Peyer's patch (tissue), 4 donors: ENCODE measurements around the gene PCIF1. TPM values are rescaled to one million over a fixed set of nuclear protein-coding genes. Genes with fewer than 3 reads are reported as not detected.

Experiments
- DNase-seq, 3 donors: peaks; one replicate each; pipeline ENCODE4 v3.0.0-alpha.2; 2017 to 2019
- H3K27ac ChIP-seq, 4 donors: fragments of 200-600 bp; sonication (generic); one replicate each; pipeline ENCODE4 v1.5.1; 2016 to 2019
- H3K27me3 ChIP-seq, 2 donors: fragments of 200-600 bp; sonication (generic); one replicate each; pipeline ENCODE4 v1.5.1; 2019
- H3K36me3 ChIP-seq, 3 donors: fragments of 200-600 bp; sonication (generic); one replicate each; pipeline ENCODE4 v1.5.1; 2016 to 2019
- H3K4me1 ChIP-seq, 4 donors: fragments of 200-600 bp; sonication (generic); one replicate each; pipeline ENCODE4 v1.5.1; 2016 to 2019
- H3K4me3 ChIP-seq, 4 donors: fragments of 200-600 bp; sonication (generic); 1 replicate in 3 of 4; 2 replicates in 1 of 4; pipeline ENCODE4 v1.5.1; 2016 to 2019; ENCODE audit warnings: mild to moderate bottlenecking in 1 of 4
- H3K9me3 ChIP-seq, 4 donors: fragments of 200-600 bp; sonication (generic); one replicate each; pipeline ENCODE4 v1.5.1; 2016 to 2019; ENCODE audit warnings: mild to moderate bottlenecking in 1 of 4
- CTCF ChIP-seq, 6 experiments: fragments of 450-650 bp in 4 of 6; fragments of 200-600 bp in 2 of 6; sonication (generic) in 1 of 6; IDR thresholded peaks; one replicate each; pipeline ENCODE4 v1.5.1; 2017 to 2019; ENCODE audit warnings: antibody characterized with exemption in 6 of 6, mild to moderate bottlenecking in 3 of 6, moderate library complexity in 1 of 6
- POLR2A ChIP-seq, 2 donors: fragments of 450-650 bp; IDR thresholded peaks; one replicate each; pipeline ENCODE4 v1.5.1; 2017; ENCODE audit warnings: antibody characterized with exemption in 2 of 2, mild to moderate bottlenecking in 2 of 2, moderate library complexity in 2 of 2
- total RNA-seq, 4 donors: library from RNA; depleted of rRNA; stranded (reverse); fragments of >200 nt; gene quantifications; one replicate each; pipeline ENCODE4 v1.1.0, GENCODE V29; 2016

PCIF1 gene
- total RNA-seq, 4 donors from 2014 or later: 25.0 to 53.2 (median 44.9) TPM

DNA sequence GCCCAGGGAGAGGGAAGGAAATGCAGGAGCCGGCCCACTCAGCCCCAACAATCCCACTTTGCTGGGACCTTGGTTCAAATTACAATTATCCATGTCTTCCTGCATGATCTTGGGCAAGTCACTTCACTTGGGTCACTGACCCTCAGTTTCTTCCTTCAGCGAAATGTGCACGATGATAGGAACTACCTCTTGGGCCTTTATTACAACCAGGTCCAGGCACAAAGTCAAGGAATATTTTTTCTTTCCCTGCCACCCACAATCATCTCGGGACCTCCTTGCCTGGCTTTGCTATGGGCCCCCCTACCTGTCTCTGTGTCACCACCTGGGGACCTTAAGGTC, 22.2 kb upstream of the PCIF1 start:
- DNase-seq: no peak
- TF ChIP-seq CTCF (IDR thresholded peaks at IDR 0.05) (no peak), POLR2A (IDR thresholded peaks at IDR 0.05) (no peak)
- Histone ChIP-seq H3K9me3 (no peaks in the 10 kb centered on the region), H3K27me3 (no peaks in the 10 kb centered on the region), H3K27ac (peak overlapping the region in 3 of 4 donors; percentile 67 to 81 (median 80)), H3K4me1 (peaks cover 0 to 20% (median 13%) of the 10 kb centered on the region in 4 donors), H3K36me3 (no peaks in the 10 kb centered on the region), H3K4me3 (peak overlapping the region; percentile 38 to 56 (median 48))

GRCh38 chr20:45913116-45913515, 21.4 kb upstream of the PCIF1 start:
- H3K4me3 ChIP-seq: no peak overlapping the region
- no peaks in the 10 kb centered on the region for H3K36me3 ChIP-seq
- H3K9me3 ChIP-seq: no peaks in the 10 kb centered on the region
- no peak for DNase-seq
- H3K27ac ChIP-seq: no peak overlapping the region
- peaks cover 0 to 26% (median 13%) of the 10 kb centered on the region in 4 donors for H3K4me1 ChIP-seq
- TF ChIP-seq POLR2A (IDR thresholded peaks at IDR 0.05): no peak
- no peak for TF ChIP-seq CTCF (IDR thresholded peaks at IDR 0.05)
- no peaks in the 10 kb centered on the region for H3K27me3 ChIP-seq

GRCh38 chr20:45917790-45918141, 16.7 kb upstream of the PCIF1 start:
- no peak for DNase-seq
- peaks cover 0 to 38% (median 0%) of the 10 kb centered on the region in 4 donors for H3K4me1 ChIP-seq

GRCh38 chr20:45918182-45918737, 16.2 kb upstream of the PCIF1 start:
- Histone ChIP-seq H3K36me3 (no peaks in the 10 kb centered on the region), H3K9me3 (no peaks in the 10 kb centered on the region), H3K4me1 (peaks cover 0 to 36% (median 0%) of the 10 kb centered on the region in 4 donors), H3K4me3 (no peak overlapping the region), H3K27ac (peak overlapping the region; percentile 28 to 70 (median 60)), H3K27me3 (no peaks in the 10 kb centered on the region)
- no peak for DNase-seq
- no peak for TF ChIP-seq POLR2A (IDR thresholded peaks at IDR 0.05)
- no peak for TF ChIP-seq CTCF (IDR thresholded peaks at IDR 0.05)

More at GRCh38 chr20:45917790-45918141, 16.7 kb upstream of the PCIF1 start:
- no peaks in the 10 kb centered on the region for H3K36me3 ChIP-seq
- H3K27me3 ChIP-seq: no peaks in the 10 kb centered on the region
- H3K9me3 ChIP-seq: no peaks in the 10 kb centered on the region
- H3K4me3 ChIP-seq: no peak overlapping the region
- peak overlapping the region in 3 of 4 donors; percentile 59 to 70 (median 61) for H3K27ac ChIP-seq
- no peak for TF ChIP-seq CTCF (IDR thresholded peaks at IDR 0.05)
- TF ChIP-seq POLR2A (IDR thresholded peaks at IDR 0.05): no peak

DNA sequence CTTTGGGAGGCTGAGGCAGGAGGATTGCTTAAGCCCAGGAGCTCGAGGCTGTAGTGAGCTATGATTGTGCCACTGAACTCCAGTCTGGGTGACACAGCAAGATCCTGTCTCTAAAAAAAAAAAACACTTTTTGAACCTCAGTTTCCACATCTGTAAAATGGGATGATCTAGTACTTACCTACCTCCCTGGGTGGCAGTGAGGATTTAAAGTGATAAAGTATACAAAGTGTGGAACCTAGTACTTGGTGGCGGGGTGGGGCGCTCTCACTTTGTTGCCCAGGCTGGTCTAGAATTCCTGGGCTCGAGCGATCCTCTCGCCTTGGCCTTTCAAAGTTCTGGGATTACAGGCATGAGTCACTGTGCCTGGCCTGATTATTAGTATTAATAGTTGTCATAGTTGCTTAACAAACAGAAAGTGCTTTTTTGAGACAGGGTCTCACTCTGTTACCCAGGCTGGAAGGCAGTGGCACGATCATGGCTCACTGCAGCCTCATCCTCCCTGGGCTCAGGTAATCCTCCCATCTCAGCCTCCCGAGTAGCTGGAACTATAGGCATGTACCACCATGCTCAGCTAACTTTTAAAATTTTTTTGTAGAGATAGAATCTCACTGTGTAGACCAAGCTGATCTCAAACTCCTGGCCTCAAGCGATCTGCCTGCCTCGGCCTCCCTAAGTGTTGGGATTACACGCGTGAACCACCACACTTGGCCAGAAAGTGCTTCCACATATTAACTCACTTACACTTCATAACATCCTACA, 15.5 kb upstream of the PCIF1 start:
- no peaks in the 10 kb centered on the region for H3K9me3 ChIP-seq
- peak overlapping the region; percentile 28 to 70 (median 56) for H3K27ac ChIP-seq
- no peak overlapping the region for H3K4me3 ChIP-seq
- no peak for DNase-seq
- no peaks in the 10 kb centered on the region for H3K36me3 ChIP-seq
- H3K27me3 ChIP-seq: no peaks in the 10 kb centered on the region
- H3K4me1 ChIP-seq: peaks cover 0 to 40% (median 0%) of the 10 kb centered on the region in 4 donors
- TF ChIP-seq POLR2A (IDR thresholded peaks at IDR 0.05) (no peak), CTCF (IDR thresholded peaks at IDR 0.05) (no peak)
